22Rv1 (cell line): Measurements from ENCODE around the gene RALGPS1.

Experiments used
- ZFX ChIP-seq: fragments of 450-650 bp; IDR thresholded peaks from 2 replicates; pipeline ENCODE4 v1.6.1; 2017; ENCODE audit warnings: antibody characterized with exemption, borderline replicate concordance
- TF ChIP-seq, protein P1 (sequence below): fragments of 450-650 bp; IDR thresholded peaks from 2 replicates; pipeline ENCODE4 v1.5.1; 2017; ENCODE audit warnings: mild to moderate bottlenecking

GRCh38 chr9:126989847-126990842, 75.6 kb downstream of the RALGPS1 start:
- TF ChIP-seq, protein P1, sequence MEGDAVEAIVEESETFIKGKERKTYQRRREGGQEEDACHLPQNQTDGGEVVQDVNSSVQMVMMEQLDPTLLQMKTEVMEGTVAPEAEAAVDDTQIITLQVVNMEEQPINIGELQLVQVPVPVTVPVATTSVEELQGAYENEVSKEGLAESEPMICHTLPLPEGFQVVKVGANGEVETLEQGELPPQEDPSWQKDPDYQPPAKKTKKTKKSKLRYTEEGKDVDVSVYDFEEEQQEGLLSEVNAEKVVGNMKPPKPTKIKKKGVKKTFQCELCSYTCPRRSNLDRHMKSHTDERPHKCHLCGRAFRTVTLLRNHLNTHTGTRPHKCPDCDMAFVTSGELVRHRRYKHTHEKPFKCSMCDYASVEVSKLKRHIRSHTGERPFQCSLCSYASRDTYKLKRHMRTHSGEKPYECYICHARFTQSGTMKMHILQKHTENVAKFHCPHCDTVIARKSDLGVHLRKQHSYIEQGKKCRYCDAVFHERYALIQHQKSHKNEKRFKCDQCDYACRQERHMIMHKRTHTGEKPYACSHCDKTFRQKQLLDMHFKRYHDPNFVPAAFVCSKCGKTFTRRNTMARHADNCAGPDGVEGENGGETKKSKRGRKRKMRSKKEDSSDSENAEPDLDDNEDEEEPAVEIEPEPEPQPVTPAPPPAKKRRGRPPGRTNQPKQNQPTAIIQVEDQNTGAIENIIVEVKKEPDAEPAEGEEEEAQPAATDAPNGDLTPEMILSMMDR, result no peak
- no peak for TF ChIP-seq ZFX
